T-helper 1 cell treated with Interleukin-12 subunit alpha and Interleukin-12 subunit beta and Interleukin-4 antibody, amounts not matched to agents 30 μg/mL and 1 μg/mL, for 36 hours (primary cell): ENCODE results near the gene BPIFB3.

Source experiments
- H3K27ac Mint-ChIP-seq: one replicate; pipeline ENCODE4 v1.8.0; 2021; ENCODE audit warnings: mild to moderate bottlenecking, mixed read lengths
- H3K27me3 Mint-ChIP-seq: one replicate; pipeline ENCODE4 v1.8.0; 2021; ENCODE audit warnings: low read depth, mixed read lengths
- H3K36me3 Mint-ChIP-seq: one replicate; pipeline ENCODE4 v1.8.0; 2021; ENCODE audit warnings: low read depth, mixed read lengths
- H3K4me1 Mint-ChIP-seq: one replicate; pipeline ENCODE4 v1.8.0; 2021; ENCODE audit warnings: low read depth, mixed read lengths
- H3K4me3 Mint-ChIP-seq: one replicate; pipeline ENCODE4 v1.8.0; 2021; ENCODE audit warnings: mild to moderate bottlenecking, moderate library complexity, mixed read lengths
- H3K9me3 Mint-ChIP-seq: one replicate; pipeline ENCODE4 v1.8.0; 2021; ENCODE audit warnings: mixed read lengths

The BPIFB3 gene, protein sequence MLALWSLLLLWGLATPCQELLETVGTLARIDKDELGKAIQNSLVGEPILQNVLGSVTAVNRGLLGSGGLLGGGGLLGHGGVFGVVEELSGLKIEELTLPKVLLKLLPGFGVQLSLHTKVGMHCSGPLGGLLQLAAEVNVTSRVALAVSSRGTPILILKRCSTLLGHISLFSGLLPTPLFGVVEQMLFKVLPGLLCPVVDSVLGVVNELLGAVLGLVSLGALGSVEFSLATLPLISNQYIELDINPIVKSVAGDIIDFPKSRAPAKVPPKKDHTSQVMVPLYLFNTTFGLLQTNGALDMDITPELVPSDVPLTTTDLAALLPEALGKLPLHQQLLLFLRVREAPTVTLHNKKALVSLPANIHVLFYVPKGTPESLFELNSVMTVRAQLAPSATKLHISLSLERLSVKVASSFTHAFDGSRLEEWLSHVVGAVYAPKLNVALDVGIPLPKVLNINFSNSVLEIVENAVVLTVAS

DNA sequence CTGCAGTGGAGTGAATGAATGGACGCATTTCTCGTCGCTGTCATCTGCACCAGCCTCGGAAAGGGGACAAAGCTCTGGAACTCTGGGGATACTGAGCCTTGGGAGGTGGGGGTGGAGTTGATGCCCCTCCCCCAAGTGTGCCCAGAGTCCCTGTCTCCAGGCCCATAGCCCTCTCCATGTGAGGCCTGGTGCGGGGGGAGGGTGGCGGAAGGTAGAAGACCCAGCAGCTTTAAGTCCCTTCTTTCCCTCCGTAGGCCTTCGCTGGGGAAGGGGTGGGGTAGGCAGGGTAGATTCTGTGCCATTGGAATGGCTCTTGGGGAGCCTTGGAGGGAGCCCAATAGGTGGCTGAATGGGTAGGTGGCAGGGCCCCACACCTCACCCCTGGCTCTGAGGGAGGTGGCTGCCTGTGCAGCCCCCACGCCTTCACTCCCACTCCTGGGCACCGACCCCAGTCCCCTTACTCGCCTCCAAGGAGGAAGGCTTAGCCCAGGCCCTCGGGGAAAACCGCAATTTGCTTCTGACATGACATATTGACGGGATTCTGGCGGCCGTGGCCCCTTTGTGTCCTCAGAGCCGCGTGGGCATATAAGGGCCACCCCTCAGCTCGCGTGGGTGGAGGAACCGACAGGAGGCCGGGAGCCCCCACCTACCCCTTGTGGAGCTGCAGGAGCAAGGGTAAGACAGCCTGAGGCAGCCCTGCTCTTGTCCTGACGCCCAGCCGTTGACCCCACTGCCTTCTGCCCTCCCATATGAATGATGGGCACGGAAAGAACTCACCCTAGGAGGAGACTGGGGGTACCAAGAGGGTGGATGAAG, at the start of gene BPIFB3:
TSS of gene BPIFB3 (plus strand) at position 613 of the 816 bp plus-strand sequence. CDS start 1,533 bp downstream, outside the sequence.
- no peaks in the 10 kb centered on the region for H3K27me3 Mint-ChIP-seq

DNA sequence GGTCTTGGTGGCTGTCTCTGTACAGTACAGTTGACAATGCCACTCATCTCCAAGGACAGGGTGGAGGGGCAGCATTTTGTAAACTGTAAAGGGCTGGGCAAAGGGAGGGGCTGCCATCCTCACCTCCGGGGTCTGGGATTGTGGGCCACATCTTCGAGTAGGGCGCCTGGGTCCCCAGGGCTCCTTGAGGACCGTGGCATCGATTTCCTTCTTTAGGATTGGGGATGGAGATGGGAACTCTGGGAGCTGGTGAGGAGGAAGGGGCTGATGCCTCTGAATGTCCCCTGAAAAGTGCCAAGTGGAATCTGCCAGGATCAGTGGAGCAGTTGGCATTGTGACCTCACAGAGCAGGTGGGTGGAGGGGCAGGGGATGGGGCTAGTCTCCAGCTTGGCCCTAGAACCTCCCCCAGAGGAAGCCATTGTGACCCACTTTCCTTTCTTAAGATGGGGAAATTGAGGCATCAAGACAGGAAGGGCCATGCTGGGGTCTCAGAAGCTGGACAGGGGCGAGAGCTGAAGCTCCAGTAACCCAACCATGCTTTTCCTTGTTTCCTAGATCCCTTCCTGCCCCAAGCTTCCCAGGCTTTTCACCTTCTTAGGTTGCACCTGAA, 49.5 kb upstream of the BPIFB3 start, which contains the start of gene SUN5:
TSS of gene SUN5 (minus strand) at position 293 of the 611 bp plus-strand sequence. CDS start at position 200, 93 bp downstream.
- Mint-ChIP-seq H3K27ac (no peak within 1 kb of the TSS), H3K27me3 (no peaks in the 10 kb centered on the region)

More for the DNA sequence above, at the start of gene BPIFB3:
- H3K27ac Mint-ChIP-seq: no peak within 1 kb of the TSS
- no peak within 1 kb of the TSS for H3K4me3 Mint-ChIP-seq
- H3K36me3 Mint-ChIP-seq: no peaks in the 10 kb centered on the region
- no peaks in the 10 kb centered on the region for H3K4me1 Mint-ChIP-seq
- no peaks in the 10 kb centered on the region for H3K9me3 Mint-ChIP-seq

DNA sequence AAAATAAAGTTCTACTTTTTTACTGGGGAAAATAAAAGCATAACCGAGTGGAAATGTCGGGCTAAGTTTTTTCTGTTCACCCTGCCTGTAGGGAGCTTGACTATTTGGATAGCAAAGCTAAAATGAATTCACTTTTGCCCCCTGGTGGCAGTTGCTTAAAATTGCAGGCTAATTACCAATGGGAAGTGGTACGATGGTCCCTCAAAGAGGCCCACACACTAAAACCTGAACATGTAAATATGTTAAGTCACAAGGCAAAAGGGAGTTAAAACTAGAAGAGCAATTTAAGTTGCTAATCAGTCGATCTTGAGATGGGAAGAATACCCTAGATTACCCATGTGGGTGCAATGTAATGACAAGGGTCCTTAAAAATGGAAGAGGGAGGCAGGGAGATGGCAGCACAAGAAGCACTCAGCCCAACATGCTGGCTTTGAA, 48.6 kb upstream of the BPIFB3 start:
- no peaks in the 10 kb centered on the region for H3K27me3 Mint-ChIP-seq

More for the DNA sequence above, 49.5 kb upstream of the BPIFB3 start, which contains the start of gene SUN5:
- H3K9me3 Mint-ChIP-seq: peaks cover 5% of the 10 kb centered on the region
- no peaks in the 10 kb centered on the region for H3K36me3 Mint-ChIP-seq
- no peak within 1 kb of the TSS for H3K4me3 Mint-ChIP-seq
- H3K4me1 Mint-ChIP-seq: no peaks in the 10 kb centered on the region

DNA sequence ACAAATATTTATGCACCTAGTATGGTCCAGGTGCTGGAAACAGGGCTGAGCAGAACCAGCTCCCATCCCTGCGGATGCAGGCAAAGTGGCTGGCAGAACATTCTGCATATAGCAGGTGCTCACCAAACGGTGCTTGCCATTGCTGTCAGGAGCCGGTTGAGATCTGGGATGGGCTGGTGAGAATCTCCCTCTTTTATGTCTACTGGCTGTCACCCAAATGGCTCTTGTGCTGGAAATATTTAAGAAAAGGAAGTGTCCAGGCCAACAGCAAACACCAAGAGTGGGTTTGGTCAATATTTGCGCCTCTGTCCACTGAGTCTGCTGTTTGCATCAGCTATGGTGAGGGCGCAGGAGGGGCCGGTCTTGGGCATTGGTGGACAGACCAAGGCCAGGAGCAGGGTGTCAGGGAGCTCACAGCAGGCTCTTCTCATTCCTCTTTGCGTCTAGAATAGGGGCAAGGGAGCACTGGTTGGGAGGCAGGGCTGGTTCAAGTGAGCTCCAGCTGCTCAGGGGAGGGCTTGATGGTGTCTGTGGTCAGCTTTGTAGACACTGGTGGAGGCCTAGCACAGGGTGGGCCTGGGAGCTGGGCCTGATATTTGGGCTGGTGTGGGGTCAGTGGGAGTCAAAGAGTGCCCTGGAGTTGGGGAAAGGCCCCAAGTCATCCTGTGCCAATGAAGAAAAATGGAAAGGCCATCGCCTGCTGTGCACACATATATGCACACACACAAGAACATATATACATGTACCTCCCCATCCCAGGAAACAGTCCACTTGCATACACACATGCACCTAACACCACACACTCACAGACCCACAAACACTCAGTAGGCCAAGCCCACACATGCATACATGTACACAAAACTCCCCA, 47.6 kb upstream of the BPIFB3 start:
- no peaks in the 10 kb centered on the region for H3K36me3 Mint-ChIP-seq

More for the DNA sequence above, 48.6 kb upstream of the BPIFB3 start:
- Mint-ChIP-seq H3K9me3 (peaks cover 5% of the 10 kb centered on the region), H3K27ac (no peak overlapping the region), H3K4me1 (no peaks in the 10 kb centered on the region), H3K36me3 (no peaks in the 10 kb centered on the region), H3K4me3 (no peak overlapping the region)

DNA sequence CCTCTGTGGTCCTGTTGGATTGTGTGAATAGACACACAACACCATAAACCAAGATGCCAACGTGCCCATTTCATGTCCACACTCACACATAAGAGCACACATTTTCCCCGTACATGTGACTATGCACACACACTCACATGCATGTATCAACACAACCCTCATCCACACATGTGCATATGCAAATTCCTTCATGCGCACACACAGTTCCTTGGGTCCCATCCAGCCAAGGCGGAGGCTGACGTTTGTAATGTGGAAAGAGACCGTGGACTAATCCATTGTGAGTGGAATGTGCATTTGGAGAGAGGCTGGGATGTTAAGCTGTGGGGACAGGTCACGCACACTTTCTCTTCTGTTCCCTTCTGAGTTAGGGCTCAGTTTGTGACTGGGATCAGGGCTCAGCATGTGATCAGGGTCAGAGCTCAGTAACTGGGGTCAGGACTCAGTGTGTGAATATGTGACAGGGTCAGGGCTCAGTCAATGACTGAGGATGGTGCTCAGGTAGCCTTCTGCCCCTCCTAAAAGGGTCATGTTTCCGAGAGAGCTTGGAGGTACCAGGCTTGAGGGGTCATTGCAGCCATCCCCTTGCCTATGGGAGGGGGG, 46.8 kb upstream of the BPIFB3 start:
- Mint-ChIP-seq H3K36me3 (no peaks in the 10 kb centered on the region), H3K27ac (no peak overlapping the region), H3K27me3 (no peaks in the 10 kb centered on the region), H3K4me1 (no peaks in the 10 kb centered on the region), H3K4me3 (no peak overlapping the region), H3K9me3 (peaks cover 5% of the 10 kb centered on the region)

More for the DNA sequence above, 47.6 kb upstream of the BPIFB3 start:
- no peaks in the 10 kb centered on the region for H3K4me1 Mint-ChIP-seq
- H3K9me3 Mint-ChIP-seq: peaks cover 5% of the 10 kb centered on the region
- H3K27me3 Mint-ChIP-seq: no peaks in the 10 kb centered on the region
- no peak overlapping the region for H3K4me3 Mint-ChIP-seq
- H3K27ac Mint-ChIP-seq: no peak overlapping the region

DNA sequence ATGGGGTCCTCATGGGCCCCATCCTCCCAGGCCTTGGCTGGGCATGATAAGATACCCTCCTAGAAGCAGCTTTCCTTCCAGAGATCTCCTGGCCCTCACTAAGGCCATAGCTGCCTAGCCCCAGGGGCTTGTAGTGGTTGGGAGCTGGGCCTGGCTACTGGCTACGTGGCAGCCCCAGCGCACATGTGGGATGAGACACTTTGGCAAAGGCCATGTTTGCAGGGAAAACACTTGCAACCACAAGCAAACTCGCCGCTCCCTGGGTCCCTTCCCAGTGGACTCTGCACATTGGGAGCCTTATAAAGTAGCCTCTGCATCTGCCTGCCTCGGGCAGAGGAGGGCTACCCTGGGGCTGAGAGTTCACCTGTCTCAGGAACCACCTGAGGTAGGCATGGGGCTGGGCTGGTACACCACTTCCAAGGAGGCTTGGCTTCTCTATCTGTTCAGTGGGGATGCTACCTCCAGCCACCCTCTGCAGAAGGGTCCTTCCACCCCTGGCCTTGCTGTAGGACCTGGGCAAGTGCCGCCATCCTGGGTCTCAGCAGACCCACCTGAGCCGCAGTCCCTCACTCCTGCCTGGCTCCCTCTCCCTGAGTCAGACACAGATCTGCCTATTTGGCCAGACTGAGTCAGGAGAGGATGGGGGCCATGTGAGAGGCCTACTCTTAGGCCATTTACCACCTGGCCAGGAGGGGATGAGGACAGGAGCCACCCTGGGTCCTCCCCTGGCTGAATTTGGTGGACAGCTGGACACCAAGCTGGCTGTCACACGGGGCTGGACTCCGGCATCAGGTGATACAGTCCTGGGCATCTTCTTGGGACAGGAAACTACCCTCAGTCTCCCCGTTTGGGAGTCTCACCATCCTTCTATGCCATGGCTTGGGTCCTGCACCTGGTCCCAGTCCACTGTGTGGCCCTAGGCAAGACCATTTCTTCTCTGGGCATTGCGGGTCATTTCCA, 46.0 kb upstream of the BPIFB3 start, which contains the start of gene BPIFB2:
TSS of gene BPIFB2 (plus strand) at position 329 of the 960 bp plus-strand sequence. CDS start 871 bp downstream, outside the sequence.
- H3K27me3 Mint-ChIP-seq: no peaks in the 10 kb centered on the region
- peaks cover 5% of the 10 kb centered on the region for H3K9me3 Mint-ChIP-seq
- H3K36me3 Mint-ChIP-seq: no peaks in the 10 kb centered on the region
- H3K4me1 Mint-ChIP-seq: no peaks in the 10 kb centered on the region
- no peak within 1 kb of the TSS for H3K4me3 Mint-ChIP-seq
- H3K27ac Mint-ChIP-seq: no peak within 1 kb of the TSS

DNA sequence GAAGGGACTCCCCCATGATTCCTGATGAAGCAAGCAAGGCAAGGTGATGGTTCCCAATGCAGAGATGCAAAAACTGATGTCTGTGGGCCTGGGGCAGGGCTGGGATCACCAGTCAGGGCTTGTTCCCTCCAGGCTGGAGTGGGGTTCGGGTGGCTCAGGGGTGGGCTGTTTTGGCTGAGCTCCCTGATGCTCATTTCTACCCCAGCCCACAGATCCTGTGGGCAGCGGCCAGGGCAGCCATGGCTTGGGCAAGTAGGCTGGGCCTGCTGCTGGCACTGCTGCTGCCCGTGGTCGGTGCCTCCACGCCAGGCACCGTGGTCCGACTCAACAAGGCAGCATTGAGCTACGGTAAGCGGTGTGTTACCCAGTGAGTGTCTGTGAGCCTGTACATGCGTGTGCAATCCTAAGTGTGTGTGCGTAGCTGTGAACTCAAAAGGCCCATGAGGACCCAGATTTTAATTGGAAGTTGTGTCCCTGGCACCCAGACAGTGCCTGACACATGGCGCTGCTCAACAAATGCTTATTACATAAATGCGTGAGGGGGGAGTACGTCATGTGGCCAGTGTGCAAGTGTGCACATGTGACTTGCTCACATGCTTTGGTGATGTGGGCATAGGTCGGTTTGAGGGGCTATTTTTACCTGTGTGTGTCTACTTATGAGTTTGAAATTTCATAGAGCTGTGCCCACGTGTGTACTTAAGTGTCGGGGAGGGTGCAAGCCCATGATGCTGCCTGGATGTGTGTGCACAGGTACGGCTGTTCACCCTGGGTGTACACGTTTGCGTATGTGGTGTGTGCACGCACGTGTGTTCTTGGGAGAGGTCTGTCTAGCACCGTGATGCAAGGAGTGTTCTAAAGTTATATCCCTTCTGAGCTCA, 45.1 kb upstream of the BPIFB3 start:
- Mint-ChIP-seq H3K27me3 (no peaks in the 10 kb centered on the region), H3K36me3 (no peaks in the 10 kb centered on the region), H3K4me3 (no peak overlapping the region), H3K9me3 (peaks cover 5% of the 10 kb centered on the region), H3K4me1 (no peaks in the 10 kb centered on the region), H3K27ac (no peak overlapping the region)

DNA sequence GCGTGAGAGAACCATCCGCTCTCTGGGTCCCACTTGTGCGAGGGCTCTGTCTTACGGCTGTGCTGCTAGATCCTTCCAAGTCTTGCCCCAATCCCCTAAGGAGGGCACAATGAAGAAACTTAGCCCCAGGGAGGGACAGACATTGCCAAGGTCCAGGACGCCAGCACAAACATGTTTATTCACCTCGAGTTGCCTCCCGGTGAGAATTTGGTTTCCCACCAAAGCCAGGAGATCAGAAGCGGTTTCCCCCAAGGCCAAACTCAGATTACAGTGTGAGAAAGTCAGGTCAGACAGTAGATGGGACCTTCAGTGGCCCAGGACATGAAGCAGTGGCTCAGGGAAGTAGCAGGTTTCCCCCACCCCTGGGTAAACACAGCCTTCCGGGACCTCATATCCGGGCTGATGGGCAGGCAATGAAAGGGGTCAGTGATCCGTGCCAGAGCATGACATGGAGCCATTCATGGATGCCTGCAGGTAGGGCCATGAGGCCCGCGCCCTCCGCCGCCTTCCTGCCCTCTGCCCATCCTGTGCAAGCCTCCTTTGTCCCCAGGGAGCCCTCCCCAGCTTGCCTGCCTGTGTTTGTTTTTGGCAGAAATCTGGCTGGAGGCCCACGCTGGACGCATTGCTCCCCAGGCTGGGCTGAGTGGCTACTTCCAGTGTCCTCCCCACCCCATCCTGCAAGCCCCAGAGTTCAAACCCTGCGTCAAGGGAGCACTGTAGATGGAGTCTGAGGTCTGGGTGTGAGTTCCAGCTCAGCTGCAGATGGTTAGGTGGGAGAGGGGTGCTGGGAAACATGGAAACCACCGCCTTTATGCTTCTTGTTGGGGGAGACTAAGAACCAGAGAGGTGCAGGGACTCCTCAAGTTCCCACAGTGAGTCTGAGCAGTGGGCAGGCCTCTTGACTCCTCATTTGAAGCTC, 44.2 kb upstream of the BPIFB3 start:
- Mint-ChIP-seq H3K36me3 (no peaks in the 10 kb centered on the region), H3K27ac (no peak overlapping the region), H3K27me3 (no peaks in the 10 kb centered on the region), H3K4me3 (no peak overlapping the region), H3K9me3 (peaks cover 5% of the 10 kb centered on the region), H3K4me1 (no peaks in the 10 kb centered on the region)

DNA sequence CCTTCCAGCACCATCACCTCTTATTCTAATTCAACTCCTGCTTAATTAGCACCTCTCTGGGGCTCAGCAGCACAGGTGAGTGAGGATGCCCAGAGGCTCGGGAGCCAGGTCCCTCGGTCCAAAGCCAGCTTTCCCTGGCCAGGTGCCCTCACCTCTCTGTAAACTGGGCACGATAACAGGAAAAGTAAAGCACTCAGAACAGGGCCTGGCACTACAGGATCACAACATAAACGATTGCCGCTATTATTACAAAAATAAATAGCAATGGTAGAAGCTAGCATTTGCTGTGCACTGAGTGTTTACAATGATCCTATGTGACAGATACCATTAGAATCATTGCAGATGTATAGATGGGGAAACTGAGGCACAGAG, 43.6 kb upstream of the BPIFB3 start:
- no peak overlapping the region for H3K27ac Mint-ChIP-seq
- H3K9me3 Mint-ChIP-seq: peaks cover 3% of the 10 kb centered on the region
- no peaks in the 10 kb centered on the region for H3K36me3 Mint-ChIP-seq
- H3K4me1 Mint-ChIP-seq: no peaks in the 10 kb centered on the region
- no peaks in the 10 kb centered on the region for H3K27me3 Mint-ChIP-seq
- no peak overlapping the region for H3K4me3 Mint-ChIP-seq

DNA sequence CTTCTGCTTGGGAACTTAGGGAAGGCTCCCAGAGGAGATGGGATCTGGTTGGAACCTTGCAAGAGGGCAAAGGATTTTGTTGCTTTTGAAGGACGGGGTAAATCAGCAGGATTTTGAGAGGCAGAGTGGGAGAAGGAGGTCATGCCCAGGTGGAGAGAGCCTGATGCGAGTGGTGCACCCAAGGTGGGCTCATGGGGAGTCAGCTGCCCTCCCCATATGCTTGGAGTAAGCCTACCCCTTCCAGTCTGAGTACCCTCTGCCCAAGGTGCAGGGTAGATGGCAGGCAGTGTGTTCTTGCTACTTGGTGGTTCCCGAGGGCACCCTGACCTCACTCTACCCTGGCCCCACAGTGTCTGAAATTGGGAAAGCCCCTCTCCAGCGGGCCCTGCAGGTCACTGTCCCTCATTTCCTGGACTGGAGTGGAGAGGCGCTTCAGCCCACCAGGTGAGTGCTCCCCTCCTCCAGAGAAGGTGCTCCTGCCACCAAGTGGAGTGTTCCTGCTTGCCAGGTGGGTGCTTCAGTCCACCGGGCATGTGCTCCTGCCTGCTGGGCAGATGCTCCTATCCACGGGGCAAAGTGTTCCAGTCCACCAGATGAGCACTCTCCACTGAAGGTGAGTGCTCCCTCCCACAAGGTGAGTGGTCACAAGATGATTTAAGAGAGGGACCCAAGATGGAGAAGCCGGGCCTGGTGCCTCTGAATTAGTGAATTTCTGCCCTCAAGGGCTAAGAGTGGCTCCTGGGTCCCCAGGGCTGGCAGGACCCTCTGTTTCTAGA, 42.8 kb upstream of the BPIFB3 start:
- Mint-ChIP-seq H3K27me3 (no peaks in the 10 kb centered on the region), H3K9me3 (no peaks in the 10 kb centered on the region), H3K36me3 (no peaks in the 10 kb centered on the region), H3K4me3 (no peak overlapping the region), H3K4me1 (no peaks in the 10 kb centered on the region), H3K27ac (no peak overlapping the region)
